Esophagus squamous epithelium (tissue), 4 donors: Measurements from ENCODE around the gene TBC1D22B.

Experiments
- POLR2A ChIP-seq, 4 donors: fragments of 450-650 bp; IDR thresholded peaks; one replicate each; pipeline ENCODE4 v1.6.1; 2017; ENCODE audit warnings: antibody characterized with exemption in 4 of 4, mild to moderate bottlenecking in 4 of 4, moderate library complexity in 3 of 4
- TF ChIP-seq, protein P1 (sequence below), 6 experiments: fragments of 450-650 bp in 4 of 6; fragments of 200-600 bp in 2 of 6; sonication (generic) in 2 of 6; IDR thresholded peaks; one replicate each; pipeline ENCODE4 v1.5.1; 2016 to 2019; ENCODE audit warnings: antibody characterized with exemption in 6 of 6, mild to moderate bottlenecking in 4 of 6, moderate library complexity in 4 of 6

GRCh38 chr6:37302086-37302686 is 44.6 kb downstream of the TBC1D22B start:
- TF ChIP-seq, protein P1, sequence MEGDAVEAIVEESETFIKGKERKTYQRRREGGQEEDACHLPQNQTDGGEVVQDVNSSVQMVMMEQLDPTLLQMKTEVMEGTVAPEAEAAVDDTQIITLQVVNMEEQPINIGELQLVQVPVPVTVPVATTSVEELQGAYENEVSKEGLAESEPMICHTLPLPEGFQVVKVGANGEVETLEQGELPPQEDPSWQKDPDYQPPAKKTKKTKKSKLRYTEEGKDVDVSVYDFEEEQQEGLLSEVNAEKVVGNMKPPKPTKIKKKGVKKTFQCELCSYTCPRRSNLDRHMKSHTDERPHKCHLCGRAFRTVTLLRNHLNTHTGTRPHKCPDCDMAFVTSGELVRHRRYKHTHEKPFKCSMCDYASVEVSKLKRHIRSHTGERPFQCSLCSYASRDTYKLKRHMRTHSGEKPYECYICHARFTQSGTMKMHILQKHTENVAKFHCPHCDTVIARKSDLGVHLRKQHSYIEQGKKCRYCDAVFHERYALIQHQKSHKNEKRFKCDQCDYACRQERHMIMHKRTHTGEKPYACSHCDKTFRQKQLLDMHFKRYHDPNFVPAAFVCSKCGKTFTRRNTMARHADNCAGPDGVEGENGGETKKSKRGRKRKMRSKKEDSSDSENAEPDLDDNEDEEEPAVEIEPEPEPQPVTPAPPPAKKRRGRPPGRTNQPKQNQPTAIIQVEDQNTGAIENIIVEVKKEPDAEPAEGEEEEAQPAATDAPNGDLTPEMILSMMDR (IDR thresholded peaks at IDR 0.05) = no peak
- TF ChIP-seq POLR2A (IDR thresholded peaks at IDR 0.05) = no peak
